Ovary (tissue), 3 donors: ENCODE measurements around the gene KPNA2.

Source experiments
- EP300 ChIP-seq: sonication (generic); formaldehyde crosslinking; IDR thresholded peaks from one replicate; pipeline ENCODE4 v1.6.1; 2017; ENCODE audit warnings: antibody characterized with exemption
- TF ChIP-seq, protein P1 (sequence below), 3 donors: fragments of 450-650 bp in 2 of 3; fragments of 200-600 bp in 1 of 3; IDR thresholded peaks; one replicate each; pipeline versions ENCODE4 v1.5.1 to v1.8.0; 2016 to 2022; ENCODE audit warnings: antibody characterized with exemption in 3 of 3, mild to moderate bottlenecking in 1 of 3
- donor health status: DM: no; HTN: no; CAD: no.

DNA sequence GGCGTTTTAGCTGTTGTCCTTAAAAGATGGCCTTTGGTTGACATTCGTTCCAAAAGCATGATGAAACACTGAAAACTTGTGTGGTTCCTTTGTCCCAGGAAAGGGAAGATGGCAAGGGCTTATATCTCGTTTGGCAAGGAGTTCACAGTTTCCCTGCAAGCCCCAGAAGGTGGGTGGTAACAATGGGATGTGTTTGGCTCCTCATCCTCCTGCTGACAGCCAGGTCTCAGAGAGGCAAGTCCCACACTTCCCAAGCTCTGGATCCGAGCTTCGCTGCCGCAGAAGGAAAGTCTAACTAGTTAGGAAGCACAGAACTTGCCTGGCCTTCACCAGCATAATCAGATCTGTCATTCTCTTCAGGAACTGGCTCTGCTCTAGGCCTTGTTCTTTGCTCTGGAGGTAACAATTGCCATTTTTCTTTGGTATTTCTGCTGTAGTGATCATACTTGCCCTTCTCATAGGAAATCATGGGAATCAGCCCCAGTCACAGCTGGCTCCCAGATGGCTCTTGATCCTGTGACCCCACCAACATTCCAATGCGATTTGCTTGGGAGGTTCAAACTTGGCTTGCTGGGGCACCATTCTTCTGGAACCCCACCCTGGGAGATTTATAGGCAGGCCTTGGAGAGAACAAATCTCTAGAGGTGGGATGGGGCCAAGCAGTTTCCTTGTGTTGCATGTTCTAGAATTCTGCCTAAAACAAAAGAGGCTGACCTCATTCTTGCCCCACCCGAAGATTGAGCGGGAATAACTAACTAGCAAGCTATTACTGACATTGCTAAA, 17.9 kb downstream of the KPNA2 start:
- TF ChIP-seq, protein P1, sequence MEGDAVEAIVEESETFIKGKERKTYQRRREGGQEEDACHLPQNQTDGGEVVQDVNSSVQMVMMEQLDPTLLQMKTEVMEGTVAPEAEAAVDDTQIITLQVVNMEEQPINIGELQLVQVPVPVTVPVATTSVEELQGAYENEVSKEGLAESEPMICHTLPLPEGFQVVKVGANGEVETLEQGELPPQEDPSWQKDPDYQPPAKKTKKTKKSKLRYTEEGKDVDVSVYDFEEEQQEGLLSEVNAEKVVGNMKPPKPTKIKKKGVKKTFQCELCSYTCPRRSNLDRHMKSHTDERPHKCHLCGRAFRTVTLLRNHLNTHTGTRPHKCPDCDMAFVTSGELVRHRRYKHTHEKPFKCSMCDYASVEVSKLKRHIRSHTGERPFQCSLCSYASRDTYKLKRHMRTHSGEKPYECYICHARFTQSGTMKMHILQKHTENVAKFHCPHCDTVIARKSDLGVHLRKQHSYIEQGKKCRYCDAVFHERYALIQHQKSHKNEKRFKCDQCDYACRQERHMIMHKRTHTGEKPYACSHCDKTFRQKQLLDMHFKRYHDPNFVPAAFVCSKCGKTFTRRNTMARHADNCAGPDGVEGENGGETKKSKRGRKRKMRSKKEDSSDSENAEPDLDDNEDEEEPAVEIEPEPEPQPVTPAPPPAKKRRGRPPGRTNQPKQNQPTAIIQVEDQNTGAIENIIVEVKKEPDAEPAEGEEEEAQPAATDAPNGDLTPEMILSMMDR (IDR thresholded peaks at IDR 0.05): no peak
- no peak for TF ChIP-seq EP300
